Left ventricle myocardium inferior (tissue), 1 donor: ENCODE results near the gene ABCA2. TPM values are rescaled to one million over a fixed set of nuclear protein-coding genes. Genes with fewer than 3 reads are reported as not detected.
A peak's percentile ranks its signal among the peaks of the same experiment; 100 is the strongest.
"Not testable (repeated sequence)": the region's sequence is repeated elsewhere in the genome, so short reads cannot be mapped to it uniquely, and the experiment has no call there.

Source experiments
- DNase-seq: peaks from one replicate; pipeline ENCODE4 v3.0.0-alpha.2; 2020
- H3K27ac ChIP-seq: fragments of 200-600 bp; replicated peaks from 2 replicates; pipeline ENCODE4 v1.8.0; 2021
- H3K27me3 ChIP-seq: fragments of 200-600 bp; 2 replicates; pipeline ENCODE4 v1.8.0; 2021; ENCODE audit warnings: low read depth
- H3K36me3 ChIP-seq: fragments of 200-600 bp; 2 replicates; pipeline ENCODE4 v1.8.0; 2021
- H3K4me1 ChIP-seq: fragments of 200-600 bp; 2 replicates; pipeline ENCODE4 v1.8.0; 2021
- H3K4me3 ChIP-seq: fragments of 200-600 bp; 2 replicates; pipeline ENCODE4 v1.8.0; 2021; ENCODE audit warnings: mild to moderate bottlenecking, moderate library complexity
- H3K9me3 ChIP-seq: fragments of 200-600 bp; replicated peaks from 2 replicates; pipeline ENCODE4 v1.8.0; 2021
- intact Hi-C: fragments of 100-400 bp; cut with micrococcal nuclease; formaldehyde crosslinking; loops from one replicate; pipeline ENCODE4 v1.11.0; 2022
- total RNA-seq: library from RNA; stranded (reverse); fragmentation: NEBNext Ultra II Directional; extraction: Animal tissue kit (Norgen Biotek cat#: 25700); gene quantifications from one replicate; pipeline ENCODE4 v1.2.1, GENCODE V29; 2021
- TF ChIP-seq, protein P1 (sequence below): fragments of 200-600 bp; IDR thresholded peaks from 2 replicates; pipeline ENCODE4 v1.8.0; 2021; ENCODE audit warnings: antibody characterized with exemption, mild to moderate bottlenecking, borderline replicate concordance
- donor health status: DM: no; HTN: yes; CAD: no; lungs with severe emphysema.

ABCA2 gene
- total RNA-seq, 1 donor from 2014 or later = 29.9 TPM

DNA sequence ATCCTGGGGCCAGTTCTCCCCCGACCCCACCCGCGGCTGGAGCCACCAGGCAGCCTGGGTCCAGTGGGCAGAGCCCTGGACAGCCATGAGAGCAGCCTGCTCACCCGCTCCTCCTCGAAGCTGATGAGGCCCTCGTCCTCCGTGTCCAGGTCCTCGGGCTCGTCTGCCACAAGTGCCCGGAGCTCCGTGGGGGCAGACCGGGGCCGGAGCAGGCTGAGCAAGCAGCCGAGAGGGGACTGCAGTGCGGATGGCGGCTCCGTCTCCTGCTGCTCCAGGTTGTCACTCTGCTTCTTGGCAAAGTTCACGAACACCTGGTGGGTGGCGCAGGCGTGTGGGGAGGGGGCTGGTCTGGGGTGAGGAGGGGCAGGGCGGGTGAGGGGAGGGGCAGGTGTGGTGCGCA lies 19.7 kb downstream of the ABCA2 start:
- intact Hi-C loops = no loop called here
- H3K9me3 ChIP-seq = peaks cover 6% of the 10 kb centered on the region
- TF ChIP-seq, protein P1, sequence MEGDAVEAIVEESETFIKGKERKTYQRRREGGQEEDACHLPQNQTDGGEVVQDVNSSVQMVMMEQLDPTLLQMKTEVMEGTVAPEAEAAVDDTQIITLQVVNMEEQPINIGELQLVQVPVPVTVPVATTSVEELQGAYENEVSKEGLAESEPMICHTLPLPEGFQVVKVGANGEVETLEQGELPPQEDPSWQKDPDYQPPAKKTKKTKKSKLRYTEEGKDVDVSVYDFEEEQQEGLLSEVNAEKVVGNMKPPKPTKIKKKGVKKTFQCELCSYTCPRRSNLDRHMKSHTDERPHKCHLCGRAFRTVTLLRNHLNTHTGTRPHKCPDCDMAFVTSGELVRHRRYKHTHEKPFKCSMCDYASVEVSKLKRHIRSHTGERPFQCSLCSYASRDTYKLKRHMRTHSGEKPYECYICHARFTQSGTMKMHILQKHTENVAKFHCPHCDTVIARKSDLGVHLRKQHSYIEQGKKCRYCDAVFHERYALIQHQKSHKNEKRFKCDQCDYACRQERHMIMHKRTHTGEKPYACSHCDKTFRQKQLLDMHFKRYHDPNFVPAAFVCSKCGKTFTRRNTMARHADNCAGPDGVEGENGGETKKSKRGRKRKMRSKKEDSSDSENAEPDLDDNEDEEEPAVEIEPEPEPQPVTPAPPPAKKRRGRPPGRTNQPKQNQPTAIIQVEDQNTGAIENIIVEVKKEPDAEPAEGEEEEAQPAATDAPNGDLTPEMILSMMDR = no peak
- DNase-seq = no peak
- H3K4me1 ChIP-seq = no peaks in the 10 kb centered on the region
- H3K27ac ChIP-seq = no peak overlapping the region
- no peaks in the 10 kb centered on the region for H3K27me3 ChIP-seq
- H3K36me3 ChIP-seq = peaks cover 39% of the 10 kb centered on the region
- no peak overlapping the region for H3K4me3 ChIP-seq

DNA sequence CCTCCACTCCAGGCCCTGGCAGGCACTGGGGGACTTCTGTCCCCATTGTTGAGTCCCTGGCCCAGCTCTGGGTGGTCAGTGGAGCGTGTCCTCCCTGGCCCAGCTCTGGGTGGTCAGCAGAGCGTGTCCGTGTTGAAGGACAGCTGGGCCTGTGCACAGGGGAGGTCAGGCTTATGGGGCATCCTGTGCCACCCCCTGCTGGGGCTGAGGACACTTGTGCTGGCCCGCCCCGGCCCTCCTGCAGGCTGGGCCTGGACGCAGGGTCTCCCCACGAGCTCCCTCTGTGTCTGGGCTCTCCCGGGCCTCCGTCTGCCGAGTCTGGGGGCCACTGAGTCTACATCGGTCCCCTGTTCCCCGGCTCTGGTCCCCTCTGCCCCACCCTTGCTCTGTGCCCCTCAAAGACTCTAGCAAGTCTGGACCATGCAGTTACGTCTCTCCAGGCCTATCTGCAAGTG lies 20.2 kb downstream of the ABCA2 start:
- Histone ChIP-seq H3K4me3 (no peak overlapping the region), H3K9me3 (peaks cover 6% of the 10 kb centered on the region), H3K36me3 (peaks cover 34% of the 10 kb centered on the region), H3K4me1 (no peaks in the 10 kb centered on the region), H3K27me3 (no peaks in the 10 kb centered on the region), H3K27ac (no peak overlapping the region)
- no peak for DNase-seq
- intact Hi-C loops = no loop called here
- TF ChIP-seq, protein P1 = no peak

DNA sequence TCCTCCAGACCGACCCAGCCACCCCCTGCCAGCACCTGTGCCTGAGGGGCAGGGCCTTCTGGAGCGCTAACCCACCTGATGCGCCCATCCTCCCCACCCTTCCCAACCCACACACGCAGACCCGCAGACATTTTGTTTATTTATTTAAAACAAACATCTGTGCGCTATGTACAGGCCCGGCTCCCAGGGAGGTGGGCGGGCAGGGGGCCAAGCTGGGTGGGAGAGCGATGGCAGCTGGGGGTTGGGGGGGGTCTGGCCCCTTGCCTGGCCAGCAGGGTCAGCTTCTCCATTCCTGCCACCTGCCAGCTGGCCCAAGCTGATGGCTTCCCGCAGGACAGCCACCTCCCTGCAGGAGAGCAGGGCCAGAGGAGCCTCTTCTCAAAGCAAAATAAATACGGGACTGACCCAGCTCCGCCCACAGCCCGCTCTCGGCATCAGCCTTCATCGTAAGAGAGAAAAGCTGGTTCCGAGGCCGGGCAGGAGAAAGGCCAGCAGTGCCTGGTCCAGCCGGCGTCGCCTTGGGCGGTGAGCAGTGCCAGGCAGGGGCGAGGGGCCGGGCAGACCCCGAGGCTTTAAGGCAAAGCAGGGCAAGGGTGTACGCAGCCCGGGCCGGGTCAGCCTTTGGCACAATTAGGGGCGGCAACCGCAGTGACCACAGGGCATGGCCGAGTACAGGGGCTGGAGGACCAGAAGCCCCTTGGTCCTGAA lies 20.8 kb downstream of the ABCA2 start:
- intact Hi-C loops = no loop called here
- H3K9me3 ChIP-seq = peaks cover 6% of the 10 kb centered on the region
- TF ChIP-seq, protein P1 = no peak

DNA sequence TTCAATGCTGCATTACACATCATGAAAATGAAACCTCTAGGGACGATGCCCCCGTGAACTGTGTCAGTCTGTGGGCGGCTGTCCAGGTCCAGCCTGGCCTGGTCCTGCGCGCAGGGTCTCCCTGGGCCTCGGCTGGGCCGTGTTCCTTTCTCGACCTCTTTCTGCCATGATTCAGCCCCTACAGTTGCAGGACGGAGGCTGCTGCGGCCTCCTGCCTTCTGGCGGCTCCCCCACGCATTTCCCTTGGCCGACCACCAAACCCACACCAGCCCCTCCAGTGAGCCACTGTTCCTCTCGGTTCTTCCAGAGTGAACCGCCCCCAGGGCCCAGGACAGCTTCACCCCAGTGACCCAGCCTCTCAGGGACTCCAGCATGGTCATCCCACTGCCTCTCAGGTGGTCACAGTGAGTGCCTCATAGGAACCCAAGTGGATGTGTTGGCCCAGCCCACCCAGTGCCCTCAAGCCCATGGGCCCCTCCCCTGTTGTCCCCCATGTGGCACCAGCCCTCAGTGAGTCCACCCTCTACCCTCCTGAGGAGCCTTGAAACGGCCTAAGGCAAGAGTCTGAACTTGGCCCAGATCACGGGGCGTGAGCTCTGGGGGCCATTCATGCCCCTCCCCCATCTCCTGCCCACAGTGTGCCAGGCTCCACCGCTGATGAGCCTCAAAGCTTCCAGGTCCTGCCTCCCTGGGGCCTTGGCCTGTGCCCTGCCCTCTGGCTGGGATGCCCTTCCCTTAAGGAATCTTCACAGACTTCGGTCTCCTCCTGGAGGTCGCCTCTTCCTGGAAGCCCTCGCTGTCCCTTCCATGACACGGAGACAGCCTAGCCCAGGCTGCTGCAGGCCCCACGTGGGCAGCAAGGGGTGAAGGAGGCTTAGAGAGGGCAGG lies 21.7 kb downstream of the ABCA2 start:
- peaks cover 6% of the 10 kb centered on the region for H3K9me3 ChIP-seq
- H3K4me3 ChIP-seq = no peak overlapping the region
- no peak overlapping the region for H3K27ac ChIP-seq
- DNase-seq = no peak
- H3K36me3 ChIP-seq = peaks cover 19% of the 10 kb centered on the region
- H3K4me1 ChIP-seq = no peaks in the 10 kb centered on the region
- H3K27me3 ChIP-seq = no peaks in the 10 kb centered on the region
- TF ChIP-seq, protein P1 = no peak
- intact Hi-C loops = no loop called here

More for the DNA sequence above, 20.8 kb downstream of the ABCA2 start:
- peaks cover 28% of the 10 kb centered on the region for H3K36me3 ChIP-seq
- no peak for DNase-seq
- no peak overlapping the region for H3K4me3 ChIP-seq
- H3K27me3 ChIP-seq = no peaks in the 10 kb centered on the region
- H3K4me1 ChIP-seq = no peaks in the 10 kb centered on the region
- H3K27ac ChIP-seq = no peak overlapping the region

DNA sequence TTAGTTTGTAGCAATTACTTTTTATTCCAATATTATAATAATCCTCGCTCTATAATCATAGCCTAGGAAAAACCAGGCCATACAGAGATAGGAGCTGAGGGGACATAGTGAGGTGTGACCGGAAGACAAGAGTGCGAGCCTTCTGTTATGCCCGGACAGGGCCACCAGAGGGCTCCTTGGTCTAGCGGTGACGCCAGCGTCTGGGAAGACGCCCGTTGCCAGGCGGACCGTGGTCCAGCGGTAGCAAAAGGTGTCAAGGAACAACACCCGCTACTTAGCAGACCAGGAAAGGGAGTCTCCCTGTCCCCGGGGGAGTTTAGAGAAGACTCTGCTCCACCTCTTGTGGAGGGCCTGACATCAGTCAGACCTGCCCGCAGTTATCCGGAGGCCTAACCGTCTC lies 23.8 kb downstream of the ABCA2 start:
- intact Hi-C loops, H3K27ac ChIP-seq, H3K9me3 ChIP-seq, H3K4me1 ChIP-seq, DNase-seq, H3K4me3 ChIP-seq, H3K36me3 ChIP-seq, H3K27me3 ChIP-seq: not testable (repeated sequence)
- TF ChIP-seq, protein P1 = peak; percentile 53
